A549 treated with CORT108297 at 1 μM for 4 hours (cell line): ENCODE data around the gene NCDN. TPM values are rescaled to one million over a fixed set of nuclear protein-coding genes. Genes with fewer than 3 reads are reported as not detected.

Experiments used
- total RNA-seq: library from RNA; stranded (reverse); fragments of 200-300 nt; extraction: Qiagen RNA extraction; gene quantifications from 5 replicates; pipeline ENCODE4 v1.2.3, GENCODE V29; 2022

NCDN gene, protein sequence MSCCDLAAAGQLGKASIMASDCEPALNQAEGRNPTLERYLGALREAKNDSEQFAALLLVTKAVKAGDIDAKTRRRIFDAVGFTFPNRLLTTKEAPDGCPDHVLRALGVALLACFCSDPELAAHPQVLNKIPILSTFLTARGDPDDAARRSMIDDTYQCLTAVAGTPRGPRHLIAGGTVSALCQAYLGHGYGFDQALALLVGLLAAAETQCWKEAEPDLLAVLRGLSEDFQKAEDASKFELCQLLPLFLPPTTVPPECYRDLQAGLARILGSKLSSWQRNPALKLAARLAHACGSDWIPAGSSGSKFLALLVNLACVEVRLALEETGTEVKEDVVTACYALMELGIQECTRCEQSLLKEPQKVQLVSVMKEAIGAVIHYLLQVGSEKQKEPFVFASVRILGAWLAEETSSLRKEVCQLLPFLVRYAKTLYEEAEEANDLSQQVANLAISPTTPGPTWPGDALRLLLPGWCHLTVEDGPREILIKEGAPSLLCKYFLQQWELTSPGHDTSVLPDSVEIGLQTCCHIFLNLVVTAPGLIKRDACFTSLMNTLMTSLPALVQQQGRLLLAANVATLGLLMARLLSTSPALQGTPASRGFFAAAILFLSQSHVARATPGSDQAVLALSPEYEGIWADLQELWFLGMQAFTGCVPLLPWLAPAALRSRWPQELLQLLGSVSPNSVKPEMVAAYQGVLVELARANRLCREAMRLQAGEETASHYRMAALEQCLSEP
- 11.4 to 18.1 TPM (median 17.3 TPM) in 5 replicates for total RNA-seq

DNA sequence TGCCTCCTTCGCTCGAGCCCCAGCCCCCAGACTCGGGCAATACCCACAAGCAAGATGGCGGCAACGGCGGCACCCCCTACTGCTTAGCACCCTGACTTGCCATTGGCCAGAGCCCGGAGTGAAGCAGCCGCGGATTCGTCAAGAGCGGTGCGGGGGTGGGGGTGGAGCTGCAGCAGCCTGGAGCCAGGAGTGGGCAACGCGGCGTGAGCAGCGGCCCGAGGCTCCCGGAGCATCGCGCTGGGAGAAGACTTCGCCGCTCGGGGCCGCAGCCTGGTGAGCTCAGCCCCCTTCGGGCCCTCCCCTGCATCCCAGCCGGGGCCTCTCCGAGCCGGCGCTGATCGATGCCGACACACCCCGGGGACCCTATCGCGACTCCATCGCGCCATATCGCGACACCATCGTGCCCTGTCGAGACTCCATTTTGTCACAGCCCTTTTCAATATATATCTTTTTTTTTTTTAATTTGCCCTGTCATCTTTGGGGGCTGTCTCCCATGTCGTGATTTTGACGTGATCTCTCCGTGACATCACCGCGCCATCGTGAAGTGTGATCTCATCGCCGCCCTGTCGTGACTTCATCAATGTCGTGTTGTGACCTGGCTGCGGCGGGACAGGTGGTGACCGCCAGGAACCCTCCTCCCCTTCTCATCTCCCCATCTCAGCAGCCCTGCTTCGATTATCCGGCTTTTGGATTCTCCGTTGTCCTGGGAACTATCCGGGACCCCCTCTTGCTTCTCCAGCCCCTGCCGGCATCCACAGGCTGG lies at the start of gene NCDN:
Gene NCDN, plus strand, starts transcription at position 189 of the 763 bp plus-strand sequence. Its CDS starts 392 bp downstream, at position 581.

DNA sequence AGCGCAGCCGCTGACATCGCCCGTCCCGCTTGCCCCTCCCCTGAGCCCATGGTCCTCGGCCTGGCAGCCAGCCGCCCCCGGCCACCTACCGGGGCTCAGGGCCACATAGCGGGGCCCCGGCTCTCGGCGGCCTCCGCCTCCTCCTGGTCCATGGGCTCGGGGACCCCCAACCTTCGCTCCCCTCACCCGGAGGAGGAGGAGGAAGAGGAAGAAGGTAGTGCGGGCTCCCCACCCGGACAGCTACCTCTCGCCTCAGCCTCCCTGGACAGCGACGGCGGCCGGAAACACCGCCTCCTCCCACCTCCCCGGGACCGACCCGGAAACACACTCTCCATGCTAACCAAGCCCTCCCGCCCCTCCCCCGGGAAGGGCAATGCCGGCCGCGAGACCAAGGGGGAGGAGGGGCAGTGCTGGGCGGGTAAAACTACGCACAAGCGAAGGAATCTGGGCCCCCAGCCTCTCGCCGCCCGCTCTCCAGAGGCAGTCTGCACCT lies 435 bp upstream of the NCDN start, which contains the start of gene KIAA0319L:
Gene KIAA0319L, minus strand, starts transcription at position 286 of the 493 bp plus-strand sequence. CDS start 2,912 bp downstream, outside the sequence.

DNA sequence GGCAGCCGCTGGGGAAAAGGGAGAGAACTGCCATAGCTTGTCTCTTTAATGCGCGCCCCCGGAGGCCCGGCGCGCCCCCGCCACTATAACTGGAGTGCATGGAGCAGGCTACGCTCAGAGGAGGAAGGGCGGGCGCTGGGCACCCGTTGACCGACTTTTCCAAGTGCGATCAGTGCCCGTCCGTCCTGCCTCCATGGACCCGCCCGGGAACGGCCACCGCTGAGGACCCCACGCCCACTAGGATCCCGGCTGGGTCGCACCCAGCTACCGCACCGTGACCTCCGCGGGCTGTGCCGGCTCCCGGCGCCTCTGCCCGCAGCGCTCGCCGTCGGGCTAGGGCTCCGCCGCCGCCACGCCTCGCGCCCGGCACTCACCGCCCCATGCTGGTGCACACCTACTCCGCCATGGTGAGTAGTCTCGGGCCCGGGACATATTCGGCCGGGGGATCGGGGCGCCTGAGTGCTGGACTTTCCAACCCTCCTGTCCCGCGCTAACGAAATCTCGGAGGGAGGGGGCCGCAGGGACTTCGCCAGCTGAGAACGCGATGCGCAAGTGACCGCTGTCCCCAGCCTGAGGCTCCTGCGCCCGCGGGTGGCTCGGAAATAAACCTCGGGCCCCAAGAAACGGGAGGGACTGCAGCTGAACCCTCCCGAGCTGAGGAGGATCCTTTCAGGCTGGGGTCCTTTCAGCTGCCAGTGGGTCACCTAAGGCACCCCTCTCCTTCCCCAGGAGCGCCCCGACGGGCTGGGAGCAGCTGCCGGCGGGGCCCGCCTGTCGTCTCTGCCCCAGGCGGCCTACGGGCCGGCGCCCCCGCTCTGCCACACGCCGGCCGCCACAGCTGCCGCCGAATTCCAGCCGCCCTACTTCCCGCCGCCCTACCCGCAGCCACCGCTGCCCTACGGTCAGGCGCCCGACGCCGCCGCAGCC lies 15.9 kb downstream of the NCDN start, which contains the start of gene TFAP2E:
Gene TFAP2E, plus strand, starts transcription at position 117 of the 927 bp plus-strand sequence. Its CDS starts 264 bp downstream, at position 381.

Other genes with a start within 250 kb of the NCDN start
- gene KIAA0319L, start 396 bp upstream of the NCDN start, total RNA-seq: 13.2 to 16.2 TPM (median 14.9 TPM) in 5 replicates
- 0.46 to 0.83 TPM (median 0.81 TPM) in 5 replicates for gene TFAP2E, start 15.5 kb downstream of the NCDN start, total RNA-seq
- 78.1 to 108 TPM (median 102 TPM) in 5 replicates for gene PSMB2, start 83.7 kb downstream of the NCDN start, total RNA-seq
- gene C1orf216, start 161.1 kb downstream of the NCDN start, total RNA-seq: 13.1 to 15.5 TPM (median 14.1 TPM) in 5 replicates
- gene CLSPN, start 212.2 kb downstream of the NCDN start, total RNA-seq: 8.5 to 14.9 TPM (median 10.1 TPM) in 5 replicates